ENCODE results near the gene SETD1B. TPM values are rescaled to one million over a fixed set of nuclear protein-coding genes. Genes with fewer than 3 reads are reported as not detected.

The SETD1B gene
- polyA plus RNA-seq (2.6 and 3.2 TPM in 2 replicates), polyA minus RNA-seq (5.4 and 8.1 TPM in 2 replicates)

- Histone ChIP-seq H3K9me3 (ENCODE audit: low read length) (no peaks in the 10 kb centered on the region), H3K27ac (ENCODE audit: low read length) (peak within 1 kb of the TSS; percentile 100), H3K4me2 (ENCODE audit: low read length) (peak within 1 kb of the TSS; percentile 73), H4K20me1 (ENCODE audit: insufficient read depth) (peaks cover 19% of the 10 kb centered on the region), H3K9ac (ENCODE audit: low read length) (peak within 1 kb of the TSS; percentile 99), H3K4me3 (ENCODE audit: low read length) (peak within 1 kb of the TSS; percentile 92), H3K27me3 (ENCODE audit: insufficient read depth, low read depth, low read length) (no peaks in the 10 kb centered on the region), H3K79me2 (replicated peaks; ENCODE audit: insufficient read depth, low read length) (peaks cover 73% of the 10 kb centered on the region), H3F3A (ENCODE audit: insufficient read depth, low read length, poor library complexity, severe bottlenecking) (peaks cover 13% of the 10 kb centered on the region), H3K36me3 (ENCODE audit: insufficient read depth, low read length) (no peaks in the 10 kb centered on the region), H2AFZ (ENCODE audit: low read depth, low read length) (peak within 1 kb of the TSS; percentile 17), H3K9me2 (ENCODE audit: insufficient read depth, low read length) (no peaks in the 10 kb centered on the region)
- no peak for TF ChIP-seq RAD21 (conservative IDR thresholded peaks at IDR 0.05)
- TF ChIP-seq TAF1 (IDR thresholded peaks at IDR 0.05; ENCODE audit: low read depth) = no peak
- TF ChIP-seq EZH2 (IDR thresholded peaks at IDR 0.05; ENCODE audit: borderline replicate concordance, insufficient read depth, low read length, poor library complexity, severe bottlenecking) = no peak
- no peak for TF ChIP-seq CTCF (IDR thresholded peaks at IDR 0.05; ENCODE audit: poor library complexity, severe bottlenecking)
- no peak for TF ChIP-seq REST (IDR thresholded peaks at IDR 0.05; ENCODE audit: borderline replicate concordance)
- no peak for TF ChIP-seq SMC3 (conservative IDR thresholded peaks at IDR 0.05; ENCODE audit: poor library complexity)
- no peak for TF ChIP-seq EP300 (conservative IDR thresholded peaks at IDR 0.05; ENCODE audit: poor library complexity, severe bottlenecking)
- TF ChIP-seq POLR2AphosphoS5 (IDR thresholded peaks at IDR 0.05) = peak; percentile 53
Observed at GRCh38 chr12:121803861-121804416, at the start of gene SETD1B. TSS of gene SETD1B (plus strand) at chr12:121804009. CDS start at chr12:121804738, 729 bp downstream.

- H3K79me2 ChIP-seq (replicated peaks; ENCODE audit: insufficient read depth, low read length) = no peaks in the 10 kb centered on the region
- H3K27ac ChIP-seq (ENCODE audit: low read length) = no peak overlapping the region
- H3K9me2 ChIP-seq (ENCODE audit: insufficient read depth, low read length) = no peaks in the 10 kb centered on the region
- TF ChIP-seq POLR2AphosphoS5 (IDR thresholded peaks at IDR 0.05) (no peak), MXI1 (conservative IDR thresholded peaks at IDR 0.05; ENCODE audit: poor library complexity, severe bottlenecking) (no peak), CTCF (IDR thresholded peaks at IDR 0.05; ENCODE audit: poor library complexity, severe bottlenecking) (no peak), TAF1 (IDR thresholded peaks at IDR 0.05; ENCODE audit: low read depth) (no peak), SMC3 (conservative IDR thresholded peaks at IDR 0.05; ENCODE audit: poor library complexity) (no peak), RAD21 (conservative IDR thresholded peaks at IDR 0.05) (no peak), REST (IDR thresholded peaks at IDR 0.05; ENCODE audit: borderline replicate concordance) (no peak), EP300 (conservative IDR thresholded peaks at IDR 0.05; ENCODE audit: poor library complexity, severe bottlenecking) (no peak), EZH2 (IDR thresholded peaks at IDR 0.05; ENCODE audit: borderline replicate concordance, insufficient read depth, low read length, poor library complexity, severe bottlenecking) (no peak)
- no peaks in the 10 kb centered on the region for H3K27me3 ChIP-seq (ENCODE audit: insufficient read depth, low read depth, low read length)
- no peaks in the 10 kb centered on the region for H3K9me3 ChIP-seq (ENCODE audit: low read length)
- H3F3A ChIP-seq (ENCODE audit: insufficient read depth, low read length, poor library complexity, severe bottlenecking) = no peaks in the 10 kb centered on the region
- no peaks in the 10 kb centered on the region for H4K20me1 ChIP-seq (ENCODE audit: insufficient read depth)
- H3K4me2 ChIP-seq (ENCODE audit: low read length) = no peak overlapping the region
- H2AFZ ChIP-seq (ENCODE audit: low read depth, low read length) = no peak overlapping the region
- no peak overlapping the region for H3K4me3 ChIP-seq (ENCODE audit: low read length)
- H3K36me3 ChIP-seq (ENCODE audit: insufficient read depth, low read length) = no peaks in the 10 kb centered on the region
- no peak overlapping the region for H3K9ac ChIP-seq (ENCODE audit: low read length)
Observed at GRCh38 chr12:121754836-121755235, 49.0 kb upstream of the SETD1B start.

All from neural cell (in vitro differentiated cells).